ENCODE data around the gene MBD3L4.

MBD3L4 gene

DNA sequence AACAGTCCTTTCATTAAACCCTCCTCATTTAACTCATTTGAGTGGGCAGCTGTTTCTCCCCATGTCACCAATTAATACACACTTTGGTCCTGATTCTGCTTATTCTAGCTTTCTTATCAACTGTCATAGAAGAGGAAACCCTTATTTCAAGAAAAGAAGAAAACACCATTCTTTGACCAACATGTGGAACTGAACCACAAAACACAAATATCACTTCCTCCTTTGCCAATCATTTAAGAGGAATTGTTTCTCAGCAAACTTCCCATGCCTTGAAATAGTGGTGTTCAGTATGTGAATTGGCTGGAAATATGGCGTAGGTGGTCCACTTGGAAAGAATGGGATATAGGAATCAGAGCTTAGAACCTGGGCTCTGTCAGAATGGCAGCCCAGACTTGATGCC is 39.2 kb downstream of the MBD3L4 start:
- no peak for DNase-seq
- TF ChIP-seq, protein P1, sequence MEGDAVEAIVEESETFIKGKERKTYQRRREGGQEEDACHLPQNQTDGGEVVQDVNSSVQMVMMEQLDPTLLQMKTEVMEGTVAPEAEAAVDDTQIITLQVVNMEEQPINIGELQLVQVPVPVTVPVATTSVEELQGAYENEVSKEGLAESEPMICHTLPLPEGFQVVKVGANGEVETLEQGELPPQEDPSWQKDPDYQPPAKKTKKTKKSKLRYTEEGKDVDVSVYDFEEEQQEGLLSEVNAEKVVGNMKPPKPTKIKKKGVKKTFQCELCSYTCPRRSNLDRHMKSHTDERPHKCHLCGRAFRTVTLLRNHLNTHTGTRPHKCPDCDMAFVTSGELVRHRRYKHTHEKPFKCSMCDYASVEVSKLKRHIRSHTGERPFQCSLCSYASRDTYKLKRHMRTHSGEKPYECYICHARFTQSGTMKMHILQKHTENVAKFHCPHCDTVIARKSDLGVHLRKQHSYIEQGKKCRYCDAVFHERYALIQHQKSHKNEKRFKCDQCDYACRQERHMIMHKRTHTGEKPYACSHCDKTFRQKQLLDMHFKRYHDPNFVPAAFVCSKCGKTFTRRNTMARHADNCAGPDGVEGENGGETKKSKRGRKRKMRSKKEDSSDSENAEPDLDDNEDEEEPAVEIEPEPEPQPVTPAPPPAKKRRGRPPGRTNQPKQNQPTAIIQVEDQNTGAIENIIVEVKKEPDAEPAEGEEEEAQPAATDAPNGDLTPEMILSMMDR (IDR thresholded peaks at IDR 0.05; ENCODE audit: borderline replicate concordance, extremely low read depth, low read length, poor library complexity, severe bottlenecking): no peak
- no peak for TF ChIP-seq EZH2 (IDR thresholded peaks at IDR 0.05; ENCODE audit: borderline replicate concordance, low read depth, low read length, severe bottlenecking)
- no peaks in the 10 kb centered on the region for H3K79me2 ChIP-seq (ENCODE audit: insufficient read depth, low read length)
- H4K20me1 ChIP-seq (ENCODE audit: insufficient read depth, low read length): no peaks in the 10 kb centered on the region
- no peak overlapping the region for H3K9ac ChIP-seq (ENCODE audit: low read depth, low read length)
- H3K4me1 ChIP-seq (ENCODE audit: insufficient read depth, low read length): no peaks in the 10 kb centered on the region
- H3K4me3 ChIP-seq (ENCODE audit: low read depth in 1 of 2, low read length in 2 of 2): no peak overlapping the region
- no peaks in the 10 kb centered on the region for H3K27me3 ChIP-seq (ENCODE audit: insufficient read depth, low read length, poor library complexity)
- no peak overlapping the region for H3K27ac ChIP-seq (ENCODE audit: low read length)
- no peak for ATAC-seq (ENCODE audit: insufficient read depth, low read depth)
- no peaks in the 10 kb centered on the region for H3K36me3 ChIP-seq (ENCODE audit: insufficient read depth, low read length)
- no peak overlapping the region for H2AFZ ChIP-seq (ENCODE audit: low read depth, low read length)
- no peak overlapping the region for H3K4me2 ChIP-seq (ENCODE audit: insufficient read depth, low read length)
- no peaks in the 10 kb centered on the region for H3K9me3 ChIP-seq (ENCODE audit: insufficient read depth, low read length, severe bottlenecking)

DNA sequence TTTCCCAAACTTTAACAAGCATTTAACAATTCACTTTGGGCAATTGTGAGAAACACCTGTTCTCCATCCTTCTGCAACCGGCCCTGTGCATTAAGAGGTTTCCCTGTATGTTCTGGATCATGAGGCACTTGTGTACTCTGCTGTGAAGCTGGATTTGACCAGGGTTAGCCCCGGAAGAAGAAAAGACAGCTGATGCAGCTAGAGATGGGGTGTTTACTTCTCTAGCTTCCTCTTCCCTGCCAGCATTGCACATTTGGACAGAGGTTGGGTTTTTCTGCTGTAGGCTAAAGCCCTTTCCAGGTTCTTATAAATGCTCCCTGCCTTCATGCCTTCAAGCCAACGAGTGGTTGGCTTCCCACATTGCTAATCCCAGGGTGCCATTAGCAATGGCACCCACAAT is 39.6 kb downstream of the MBD3L4 start:
- Histone ChIP-seq H3K27ac (ENCODE audit: low read length) (no peak overlapping the region), H3K4me1 (ENCODE audit: insufficient read depth, low read length) (no peaks in the 10 kb centered on the region), H3K9ac (ENCODE audit: low read depth, low read length) (no peak overlapping the region), H2AFZ (ENCODE audit: low read depth, low read length) (no peak overlapping the region), H3K79me2 (ENCODE audit: insufficient read depth, low read length) (no peaks in the 10 kb centered on the region), H4K20me1 (ENCODE audit: insufficient read depth, low read length) (no peaks in the 10 kb centered on the region), H3K4me3 (ENCODE audit: low read depth in 1 of 2, low read length in 2 of 2) (no peak overlapping the region), H3K36me3 (ENCODE audit: insufficient read depth, low read length) (no peaks in the 10 kb centered on the region), H3K27me3 (ENCODE audit: insufficient read depth, low read length, poor library complexity) (no peaks in the 10 kb centered on the region), H3K4me2 (ENCODE audit: insufficient read depth, low read length) (no peak overlapping the region), H3K9me3 (ENCODE audit: insufficient read depth, low read length, severe bottlenecking) (no peaks in the 10 kb centered on the region)
- no peak for DNase-seq
- no peak for TF ChIP-seq EZH2 (IDR thresholded peaks at IDR 0.05; ENCODE audit: borderline replicate concordance, low read depth, low read length, severe bottlenecking)
- TF ChIP-seq, protein P1 (IDR thresholded peaks at IDR 0.05; ENCODE audit: borderline replicate concordance, extremely low read depth, low read length, poor library complexity, severe bottlenecking): no peak
- no peak for ATAC-seq (ENCODE audit: insufficient read depth, low read depth)

DNA sequence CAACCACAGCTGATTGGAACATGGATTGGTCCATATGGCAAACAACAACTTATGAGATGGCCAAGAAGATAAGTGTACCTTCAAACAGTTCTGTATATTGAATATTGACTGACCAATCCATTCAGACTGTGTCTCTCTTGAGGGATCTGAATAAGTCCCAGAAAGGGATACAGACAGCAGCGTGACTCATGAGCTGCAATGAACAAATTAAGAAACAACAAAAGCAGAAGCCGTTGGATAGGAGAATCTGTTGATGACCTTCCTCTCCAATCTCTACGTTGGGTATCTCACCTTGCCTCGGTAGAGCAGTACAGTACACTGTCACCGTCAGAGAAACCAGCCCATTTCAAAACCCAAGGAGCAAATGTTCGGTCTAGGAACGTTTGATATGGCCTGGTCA is 40.0 kb downstream of the MBD3L4 start:
- no peak overlapping the region for H3K27ac ChIP-seq (ENCODE audit: low read length)
- H3K4me1 ChIP-seq (ENCODE audit: insufficient read depth, low read length): no peaks in the 10 kb centered on the region
- TF ChIP-seq EZH2 (IDR thresholded peaks at IDR 0.05; ENCODE audit: borderline replicate concordance, low read depth, low read length, severe bottlenecking): no peak
- TF ChIP-seq, protein P1 (IDR thresholded peaks at IDR 0.05; ENCODE audit: borderline replicate concordance, extremely low read depth, low read length, poor library complexity, severe bottlenecking): no peak
- H2AFZ ChIP-seq (ENCODE audit: low read depth, low read length): no peak overlapping the region
- no peaks in the 10 kb centered on the region for H3K27me3 ChIP-seq (ENCODE audit: insufficient read depth, low read length, poor library complexity)
- no peak overlapping the region for H3K9ac ChIP-seq (ENCODE audit: low read depth, low read length)
- H3K79me2 ChIP-seq (ENCODE audit: insufficient read depth, low read length): no peaks in the 10 kb centered on the region
- DNase-seq: no peak
- H3K4me2 ChIP-seq (ENCODE audit: insufficient read depth, low read length): no peak overlapping the region
- H3K4me3 ChIP-seq (ENCODE audit: low read depth in 1 of 2, low read length in 2 of 2): no peak overlapping the region
- no peaks in the 10 kb centered on the region for H3K36me3 ChIP-seq (ENCODE audit: insufficient read depth, low read length)
- no peaks in the 10 kb centered on the region for H3K9me3 ChIP-seq (ENCODE audit: insufficient read depth, low read length, severe bottlenecking)
- no peaks in the 10 kb centered on the region for H4K20me1 ChIP-seq (ENCODE audit: insufficient read depth, low read length)
- no peak for ATAC-seq (ENCODE audit: insufficient read depth, low read depth)

Measured in DND-41 (cell line).